Endothelial cell of umbilical vein (primary cell): Measurements from ENCODE around the gene HS6ST2. TPM values are rescaled to one million over a fixed set of nuclear protein-coding genes. Genes with fewer than 3 reads are reported as not detected.

Experiments used
- BruUV-seq: library from RNA; stranded (reverse); fragments of 400-500 nt; replicated peaks from 2 replicates; lab custom pipeline; 2021; lab: Mats Ljungman, UMichigan
- CTCF ChIA-PET: fragments of 300-600, 350-600 bp; sonication (Branson Sonifier 250); formaldehyde crosslinking; loops from one replicate; lab custom pipeline; 2021; ENCODE audit warnings: antibody characterized with exemption, inconsistent platforms; lab: Charles Lee
- POLR2A ChIA-PET: fragments of 300-600, 350-600 bp; sonication (Branson Sonifier 250); formaldehyde crosslinking; loops from one replicate; lab custom pipeline; 2021; ENCODE audit warnings: antibody characterized with exemption, inconsistent platforms; lab: Charles Lee
- DNase-seq: peaks from one replicate; pipeline ENCODE4 v3.0.0-alpha.2; 2011; ENCODE audit warnings: low read depth, low spot score
- FAIRE-seq: peaks from 2 replicates; lab custom pipeline; 2011; peaks lifted over from hg19 to GRCh38; lab: Jason Lieb, UNC
- H2AFZ ChIP-seq: 2 replicates; pipeline ENCODE4 v1.6.0; 2012; ENCODE audit warnings: low read depth, low read length, control low read depth, inconsistent platforms
- H3K27ac ChIP-seq: 2 replicates; pipeline ENCODE4 v1.5.1; 2011; ENCODE audit warnings: low read depth, mild to moderate bottlenecking, control low read depth, low read length, moderate library complexity; ENCODE audit not compliant: insufficient read depth
- H3K27me3 ChIP-seq, 2 experiments: 2 replicates each; pipeline versions ENCODE4 v1.6.0 to v1.6.1; 2011; ENCODE audit warnings: low read length in 2 of 2, mixed read lengths in 1 of 2; ENCODE audit not compliant: control insufficient read depth in 2 of 2, insufficient read depth in 2 of 2
- H3K36me3 ChIP-seq, 2 experiments: 2 replicates in 1 of 2; 3 replicates in 1 of 2; pipeline ENCODE4 v1.5.1; 2011; ENCODE audit warnings: low read length in 2 of 2, mild to moderate bottlenecking in 1 of 2, moderate library complexity in 1 of 2; ENCODE audit not compliant: control insufficient read depth in 2 of 2, insufficient read depth in 2 of 2; ENCODE audit errors: extremely low read depth in 1 of 2
- H3K4me1 ChIP-seq: 3 replicates; pipeline ENCODE4 v1.5.1; 2011; ENCODE audit warnings: mild to moderate bottlenecking, low read length; ENCODE audit not compliant: control insufficient read depth, insufficient read depth; ENCODE audit errors: extremely low read depth
- H3K4me2 ChIP-seq: 2 replicates; pipeline ENCODE4 v1.6.1; 2011; ENCODE audit warnings: low read length, control low read depth, mixed read lengths; ENCODE audit not compliant: insufficient read depth
- H3K4me3 ChIP-seq, 3 experiments: fragments of 200-600 bp in 1 of 3; sonication (generic), shearing (Covaris generic) in 1 of 3; replicated peaks in 1 of 3; 2 replicates each; pipeline ENCODE4 v1.5.1; 2011 to 2016; ENCODE audit warnings: control low read depth in 3 of 3, low read length in 3 of 3, mild to moderate bottlenecking in 2 of 3, inconsistent platforms in 1 of 3, low read depth in 1 of 3, moderate library complexity in 1 of 3; ENCODE audit not compliant: insufficient read depth in 1 of 3
- H3K79me2 ChIP-seq: 2 replicates; pipeline ENCODE4 v1.6.0; 2012; ENCODE audit warnings: low read length, inconsistent platforms; ENCODE audit not compliant: control insufficient read depth, insufficient read depth
- H3K9ac ChIP-seq: replicated peaks from 2 replicates; pipeline ENCODE3; 2011; ENCODE audit warnings: low read length, control low read depth; ENCODE audit not compliant: insufficient read depth; ENCODE audit errors: extremely low read depth
- H3K9me1 ChIP-seq: replicated peaks from 3 replicates; pipeline ENCODE4 v1.6.0; 2011; ENCODE audit warnings: mild to moderate bottlenecking, low read length; ENCODE audit not compliant: control insufficient read depth, insufficient read depth; ENCODE audit errors: extremely low read depth
- H3K9me3 ChIP-seq: replicated peaks from 2 replicates; pipeline ENCODE4 v1.5.1; 2012; ENCODE audit warnings: low read length, inconsistent platforms; ENCODE audit not compliant: control insufficient read depth, insufficient read depth
- H4K20me1 ChIP-seq: replicated peaks from 2 replicates; pipeline ENCODE3; 2011; ENCODE audit warnings: mild to moderate bottlenecking, low read length; ENCODE audit not compliant: control insufficient read depth, insufficient read depth; ENCODE audit errors: extremely low read depth
- CTCF ChIP-seq, 2 donors: IDR thresholded peaks; 1 replicate in 1 of 2; 2 replicates in 1 of 2; pipeline ENCODE4 v1.5.1; 2011; ENCODE audit warnings: low read length in 2 of 2, mild to moderate bottlenecking in 2 of 2, moderate library complexity in 2 of 2, control low read depth in 1 of 2, inconsistent platforms in 1 of 2, low read depth in 1 of 2; ENCODE audit not compliant: insufficient read depth in 1 of 2; ENCODE audit errors: extremely low read depth in 1 of 2
- EZH2 ChIP-seq: IDR thresholded peaks from 2 replicates; pipeline ENCODE4 v1.6.1; 2012; ENCODE audit warnings: borderline replicate concordance, low read depth, mild to moderate bottlenecking, moderate library complexity, low read length, inconsistent platforms; ENCODE audit not compliant: severe bottlenecking
- FOS ChIP-seq: IDR thresholded peaks from 2 replicates; pipeline ENCODE4 v1.6.1; 2011; ENCODE audit warnings: mild to moderate bottlenecking, low read length, moderate library complexity, borderline replicate concordance; ENCODE audit not compliant: insufficient read depth
- GATA2 ChIP-seq: IDR thresholded peaks from 2 replicates; pipeline ENCODE4 v1.7.0; 2011; ENCODE audit warnings: low read depth, mild to moderate bottlenecking, moderate library complexity, mixed read lengths, low read length; ENCODE audit not compliant: insufficient read length, insufficient read depth
- JUN ChIP-seq: IDR thresholded peaks from 2 replicates; pipeline ENCODE4 v1.6.1; 2011; ENCODE audit warnings: borderline replicate concordance, low read depth; ENCODE audit not compliant: insufficient read length, insufficient read depth
- MAX ChIP-seq: IDR thresholded peaks from 2 replicates; pipeline ENCODE4 v1.6.1; 2011; ENCODE audit not compliant: insufficient read depth, insufficient read length
- MYC ChIP-seq: IDR thresholded peaks from one replicate; pipeline ENCODE4 v1.6.1; 2011; ENCODE audit warnings: mild to moderate bottlenecking, low read depth, low read length
- POLR2A ChIP-seq: IDR thresholded peaks from 2 replicates; pipeline ENCODE4 v1.6.1; 2012; ENCODE audit warnings: low read depth, mild to moderate bottlenecking, control low read depth, low read length
- POLR2AphosphoS5 ChIP-seq: IDR thresholded peaks from 2 replicates; pipeline ENCODE4 v1.6.1; 2012; ENCODE audit warnings: low read depth, mild to moderate bottlenecking, control low read depth, low read length, moderate library complexity; ENCODE audit not compliant: insufficient read depth
- dilution Hi-C: fragments of 300-500 bp; cut with MboI; formaldehyde crosslinking; loops from one replicate; pipeline ENCODE4 v1.15.0; 2019; ENCODE audit warnings: low sequenced_read_pairs; ENCODE audit not compliant: extremely low pct_ligation_motif_present
- intact Hi-C: fragments of 100-400 bp; cut with micrococcal nuclease; formaldehyde crosslinking; loops from one replicate; pipeline ENCODE4 v1.10.0; 2022
- polyA plus RNA-seq, 4 experiments: library from polyadenylated mRNA; depleted of rRNA in 3 of 4; stranded (reverse) in 3 of 4; unstranded in 1 of 4; fragments of >200 nt; gene quantifications; 2 replicates each; pipeline versions ENCODE4 v1.2.1 to v1.2.3, GENCODE V29; 2011 to 2012; ENCODE audit warnings: missing spikeins in 1 of 4
- total RNA-seq: library from RNA; stranded (reverse); gene quantifications from 2 replicates; pipeline ENCODE4 v1.2.3, GENCODE V29; 2021

The HS6ST2 gene
- total and polyA plus RNA-seq, 2 donors (not counting 3 experiments of a cell fraction or from before 2014, with no cell fraction given) = 0.49 to 0.84 TPM

- intact Hi-C loops (no loop called here), dilution Hi-C loops (no loop called here)
- DNase-seq = no peak
- Histone ChIP-seq H3K9me3 (no peaks in the 10 kb centered on the region), H3K79me2 (no peaks in the 10 kb centered on the region), H3K4me3 (no peak overlapping the region), H3K27ac (no peak overlapping the region), H4K20me1 (no peaks in the 10 kb centered on the region), H3K9me1 (no peaks in the 10 kb centered on the region), H3K4me2 (no peak overlapping the region), H2AFZ (no peak overlapping the region), H3K27me3 (no peaks in the 10 kb centered on the region), H3K9ac (no peak overlapping the region), H3K4me1 (no peaks in the 10 kb centered on the region), H3K36me3 (no peaks in the 10 kb centered on the region)
- ChIA-PET POLR2A (no interaction called here), CTCF (no interaction called here)
- TF ChIP-seq JUN (no peak), MAX (no peak), POLR2A (no peak), CTCF (IDR thresholded peaks at IDR 0.05; ENCODE audit: extremely low read depth in 1 of 2, insufficient read depth in 1 of 2, low read depth in 1 of 2, low read length in 2 of 2) (no peak), MYC (no peak), FOS (no peak), POLR2AphosphoS5 (no peak), EZH2 (no peak), GATA2 (no peak)
- no peak for FAIRE-seq
- no TSS peak for BruUV-seq
Measured at GRCh38 chrX:132984058-132984650, 25.7 kb upstream of the HS6ST2 start.
